Vagina (tissue), 2 donors: ENCODE measurements around the gene DHFR2.
"Not testable (repeated sequence)": the region's sequence is repeated elsewhere in the genome, so short reads cannot be mapped to it uniquely, and the experiment has no call there.

Source experiments
- POLR2A ChIP-seq, 2 donors: fragments of 450-650 bp; IDR thresholded peaks; one replicate each; pipeline ENCODE4 v1.6.1; 2017; ENCODE audit warnings: antibody characterized with exemption in 2 of 2, mild to moderate bottlenecking in 2 of 2, moderate library complexity in 2 of 2
- POLR2AphosphoS5 ChIP-seq, 2 donors: sonication (generic); formaldehyde crosslinking; IDR thresholded peaks; one replicate each; pipeline ENCODE4 v1.9.0; 2017; ENCODE audit warnings: antibody characterized with exemption in 2 of 2, mild to moderate bottlenecking in 2 of 2, low read depth in 1 of 2; ENCODE audit not compliant: insufficient read depth in 1 of 2
- TF ChIP-seq, protein P1 (sequence below), 3 experiments: fragments of 450-650 bp in 2 of 3; fragments of 200-600 bp in 1 of 3; sonication (generic) in 1 of 3; IDR thresholded peaks; one replicate each; pipeline ENCODE4 v1.5.1; 2017 to 2019; ENCODE audit warnings: antibody characterized with exemption in 3 of 3, mild to moderate bottlenecking in 2 of 3, moderate library complexity in 2 of 3

DNA sequence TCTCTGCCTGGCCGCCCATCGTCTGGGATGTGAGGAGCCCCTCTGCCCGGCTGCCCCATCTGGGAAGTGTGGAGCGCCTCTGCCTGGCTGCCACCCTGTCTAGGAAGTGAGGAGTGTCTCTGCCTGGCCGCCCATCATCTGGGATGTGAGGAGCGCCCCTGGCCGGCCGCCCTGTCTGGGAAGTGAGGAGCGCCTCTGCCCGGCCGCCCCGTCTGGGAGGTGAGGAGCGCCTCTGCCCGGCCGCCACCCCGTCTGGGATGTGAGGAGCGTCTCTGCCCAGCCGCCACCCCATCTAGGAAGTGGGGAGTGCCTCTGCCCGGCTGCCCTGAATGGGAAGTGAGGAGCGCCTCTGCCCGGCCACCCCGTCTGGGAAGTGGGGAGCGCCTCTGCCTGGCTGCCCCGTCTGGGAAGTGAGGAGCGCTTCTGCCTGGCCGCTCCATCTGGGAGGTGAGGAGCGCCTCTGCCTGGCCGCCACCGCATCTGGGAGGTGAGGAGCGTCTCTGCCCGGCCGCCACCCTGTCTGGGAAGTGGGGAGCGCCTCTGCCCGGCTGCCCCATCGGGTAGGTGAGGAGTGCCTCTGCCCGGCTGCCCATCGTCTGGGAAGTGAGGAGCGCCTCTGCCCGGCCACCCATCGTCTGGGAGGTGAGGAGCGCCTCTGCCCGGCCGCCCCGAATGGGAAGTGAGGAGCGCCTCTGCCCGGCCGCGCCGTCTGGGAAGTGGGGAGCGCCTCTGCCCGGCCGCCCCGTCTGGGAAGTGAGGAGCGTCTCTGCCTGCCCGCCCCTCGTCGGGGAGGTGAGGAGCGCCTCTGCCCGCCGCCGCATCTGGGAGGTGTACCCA lies 18.4 kb downstream of the DHFR2 start:
- TF ChIP-seq, protein P1, sequence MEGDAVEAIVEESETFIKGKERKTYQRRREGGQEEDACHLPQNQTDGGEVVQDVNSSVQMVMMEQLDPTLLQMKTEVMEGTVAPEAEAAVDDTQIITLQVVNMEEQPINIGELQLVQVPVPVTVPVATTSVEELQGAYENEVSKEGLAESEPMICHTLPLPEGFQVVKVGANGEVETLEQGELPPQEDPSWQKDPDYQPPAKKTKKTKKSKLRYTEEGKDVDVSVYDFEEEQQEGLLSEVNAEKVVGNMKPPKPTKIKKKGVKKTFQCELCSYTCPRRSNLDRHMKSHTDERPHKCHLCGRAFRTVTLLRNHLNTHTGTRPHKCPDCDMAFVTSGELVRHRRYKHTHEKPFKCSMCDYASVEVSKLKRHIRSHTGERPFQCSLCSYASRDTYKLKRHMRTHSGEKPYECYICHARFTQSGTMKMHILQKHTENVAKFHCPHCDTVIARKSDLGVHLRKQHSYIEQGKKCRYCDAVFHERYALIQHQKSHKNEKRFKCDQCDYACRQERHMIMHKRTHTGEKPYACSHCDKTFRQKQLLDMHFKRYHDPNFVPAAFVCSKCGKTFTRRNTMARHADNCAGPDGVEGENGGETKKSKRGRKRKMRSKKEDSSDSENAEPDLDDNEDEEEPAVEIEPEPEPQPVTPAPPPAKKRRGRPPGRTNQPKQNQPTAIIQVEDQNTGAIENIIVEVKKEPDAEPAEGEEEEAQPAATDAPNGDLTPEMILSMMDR (IDR thresholded peaks at IDR 0.05): not testable (repeated sequence)
- not testable (repeated sequence) for TF ChIP-seq POLR2A (IDR thresholded peaks at IDR 0.05); POLR2AphosphoS5 (IDR thresholded peaks at IDR 0.05; ENCODE audit: insufficient read depth in 1 of 2, low read depth in 1 of 2)
